GM12873 (cell line): ENCODE data around the gene PLEKHM3.
A peak's percentile ranks its signal among the peaks of the same experiment; 100 is the strongest.

Source experiments
- CTCF ChIP-seq: IDR thresholded peaks from 2 replicates; pipeline ENCODE4 v1.5.1; 2012; ENCODE audit warnings: low read depth, mild to moderate bottlenecking, moderate library complexity, low read length, control low read depth; ENCODE audit not compliant: insufficient read depth; ENCODE audit errors: missing control alignments

PLEKHM3 gene

DNA sequence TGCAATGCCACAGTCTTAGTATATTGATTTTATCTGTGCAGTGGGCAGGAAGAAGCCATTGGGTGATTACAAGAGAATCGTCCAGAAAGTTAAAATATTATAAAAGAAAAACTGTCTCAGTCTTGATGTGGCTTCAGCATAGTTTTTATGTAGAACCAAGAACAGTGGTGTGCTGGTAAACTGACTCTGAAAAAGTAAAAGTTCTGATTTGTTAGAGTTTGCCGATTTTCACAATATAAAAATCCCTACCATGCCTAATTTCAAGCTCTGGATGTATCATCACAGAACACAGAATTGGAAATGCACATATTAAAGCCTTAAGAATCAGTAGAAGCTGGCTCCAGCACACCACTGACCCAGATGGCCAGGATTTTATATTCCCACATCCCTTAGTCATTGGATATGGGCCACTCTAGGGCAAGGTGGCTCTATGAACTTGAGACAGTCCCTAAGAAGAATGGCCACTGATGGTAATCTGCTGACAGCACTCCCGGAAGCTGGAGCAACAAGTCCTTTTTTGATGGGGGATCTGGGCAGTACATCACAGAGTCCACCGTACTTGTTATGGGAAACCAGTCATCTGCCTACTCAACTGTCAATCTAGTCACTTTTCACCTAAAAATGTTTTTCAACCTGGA, 9.3 kb upstream of the PLEKHM3 start:
- no peak for TF ChIP-seq CTCF

- TF ChIP-seq CTCF: peak; percentile 67
Measured at GRCh38 chr2:208033701-208034502, 8.6 kb upstream of the PLEKHM3 start.

DNA sequence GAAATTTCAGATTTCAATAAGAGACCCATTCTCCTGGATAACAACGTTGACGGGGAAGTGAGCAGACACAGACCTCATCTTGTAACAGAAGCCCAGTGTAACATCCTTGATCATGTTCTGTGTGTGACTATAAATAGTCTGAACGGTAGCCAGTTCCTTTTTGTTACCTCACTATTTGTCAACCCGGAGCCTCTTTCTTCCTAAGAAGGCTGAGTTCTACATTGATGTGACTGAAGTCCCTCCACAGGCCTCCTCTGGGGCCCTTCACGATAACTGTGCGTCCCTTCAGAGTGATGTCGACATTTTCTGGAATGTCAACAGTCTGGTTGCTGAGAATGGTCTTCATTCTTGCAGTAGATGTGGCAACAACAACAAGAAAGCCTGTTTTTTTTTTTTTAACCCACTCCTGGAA, 6.3 kb upstream of the PLEKHM3 start:
- no peak for TF ChIP-seq CTCF

DNA sequence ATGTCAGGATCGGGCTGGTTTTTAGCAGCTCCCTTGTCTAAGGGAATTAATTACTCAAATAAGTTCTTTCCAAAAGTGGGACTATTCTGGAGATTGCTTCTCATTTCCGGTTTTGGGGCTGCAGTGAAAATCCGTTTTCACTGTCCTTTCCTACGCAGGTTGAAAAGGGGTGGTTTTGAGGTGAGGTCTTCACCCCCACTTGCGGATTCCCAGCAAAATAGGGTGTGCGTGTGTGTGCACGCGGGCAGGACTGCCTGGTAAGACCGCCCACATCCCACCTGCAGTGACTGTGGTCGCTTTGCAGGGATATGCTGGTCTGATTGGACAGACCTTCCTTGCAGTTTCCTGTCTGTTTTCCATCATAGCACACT, 472 bp upstream of the PLEKHM3 start:
- no peak for TF ChIP-seq CTCF

GRCh38 chr2:208024091-208024490, 1.2 kb downstream of the PLEKHM3 start:
- no peak for TF ChIP-seq CTCF

GRCh38 chr2:208020253-208020652, 5.1 kb downstream of the PLEKHM3 start:
- TF ChIP-seq CTCF: no peak

- no peak for TF ChIP-seq CTCF
Measured at GRCh38 chr2:208017721-208018120, 7.6 kb downstream of the PLEKHM3 start.
